Right renal cortex interstitium (tissue), 3 donors: Measurements from ENCODE around the gene SCGN. TPM values are rescaled to one million over a fixed set of nuclear protein-coding genes. Genes with fewer than 3 reads are reported as not detected.

Experiments used
- DNase-seq, 3 donors: peaks; one replicate each; pipeline ENCODE4 v3.0.0-alpha.2; 2013; ENCODE audit warnings: low read depth in 3 of 3, low spot score in 2 of 3
- polyA plus RNA-seq, 3 donors: library from polyadenylated mRNA; unstranded; fragments of 120-200 nt; gene quantifications; one replicate each; pipeline ENCODE4 v1.2.1, GENCODE V29; 2013; ENCODE audit not compliant: insufficient read length in 3 of 3

The SCGN gene
- polyA plus RNA-seq, 3 donors = 0.35 to 0.55 (median 0.44) TPM

- no peak for DNase-seq
Measured at GRCh38 chr6:25684565-25684964, 32.5 kb downstream of the SCGN start.

- no peak for DNase-seq
Measured at GRCh38 chr6:25685251-25685650, 33.2 kb downstream of the SCGN start.

GRCh38 chr6:25685896-25686295 is 33.9 kb downstream of the SCGN start:
- DNase-seq = no peak

- no peak for DNase-seq
Measured at GRCh38 chr6:25686856-25687255, 34.8 kb downstream of the SCGN start.

- DNase-seq = no peak
Measured at GRCh38 chr6:25689966-25690365, 38.0 kb downstream of the SCGN start.

GRCh38 chr6:25691894-25692293 is 39.9 kb downstream of the SCGN start:
- DNase-seq = no peak

- DNase-seq = no peak
Measured at GRCh38 chr6:25692472-25692871, 40.5 kb downstream of the SCGN start.

GRCh38 chr6:25694366-25694765 is 42.4 kb downstream of the SCGN start:
- no peak for DNase-seq

- DNase-seq = no peak
Measured at GRCh38 chr6:25695671-25696070, 43.7 kb downstream of the SCGN start.

- DNase-seq = no peak
Measured at GRCh38 chr6:25697537-25698340, 45.7 kb downstream of the SCGN start.

- no peak for DNase-seq
Measured at GRCh38 chr6:25698631-25699030, 46.6 kb downstream of the SCGN start.

- DNase-seq = no peak
Measured at GRCh38 chr6:25699649-25700048, 47.6 kb downstream of the SCGN start.

GRCh38 chr6:25700761-25701160 is 48.7 kb downstream of the SCGN start:
- no peak for DNase-seq

GRCh38 chr6:25701807-25702206 is 49.8 kb downstream of the SCGN start:
- DNase-seq = no peak

- DNase-seq = no peak
Measured at GRCh38 chr6:25703005-25703404, 51.0 kb downstream of the SCGN start.

GRCh38 chr6:25704001-25704400 is 52.0 kb downstream of the SCGN start:
- DNase-seq = no peak

GRCh38 chr6:25706314-25707014 is 54.4 kb downstream of the SCGN start:
- DNase-seq = no peak

- DNase-seq = no peak
Measured at GRCh38 chr6:25709761-25710160, 57.7 kb downstream of the SCGN start.

- no peak for DNase-seq
Measured at GRCh38 chr6:25710287-25710686, 58.3 kb downstream of the SCGN start.

- no peak for DNase-seq
Measured at GRCh38 chr6:25713824-25714223, 61.8 kb downstream of the SCGN start.

- DNase-seq = no peak
Measured at GRCh38 chr6:25714765-25715164, 62.8 kb downstream of the SCGN start.

GRCh38 chr6:25715794-25716193 is 63.8 kb downstream of the SCGN start:
- peak in 1 of 3 donors; percentile 3 for DNase-seq
